HG03571 (cell line): Measurements from ENCODE around the gene URM1.
"Not testable (repeated sequence)": the region's sequence is repeated elsewhere in the genome, so short reads cannot be mapped to it uniquely, and the experiment has no call there.

Source experiments
- ATAC-seq: cut with Tn5 transposase; IDR thresholded peaks from one replicate; pipeline ENCODE4 v1.9.1; 2021; ENCODE audit not compliant: unreplicated experiment

The URM1 gene

GRCh38 chr9:128406848-128407391, 35.7 kb downstream of the URM1 start:
- ATAC-seq: no peak

GRCh38 chr9:128408963-128409431, 37.8 kb downstream of the URM1 start:
- no peak for ATAC-seq

GRCh38 chr9:128409450-128409849, 38.3 kb downstream of the URM1 start:
- no peak for ATAC-seq

- no peak for ATAC-seq
Measured at GRCh38 chr9:128409978-128410377, 38.8 kb downstream of the URM1 start.

- no peak for ATAC-seq
Measured at GRCh38 chr9:128411364-128412119, 40.4 kb downstream of the URM1 start.

- ATAC-seq: no peak
Measured at GRCh38 chr9:128412120-128412790, 41.1 kb downstream of the URM1 start.

GRCh38 chr9:128413728-128414127, 42.6 kb downstream of the URM1 start:
- ATAC-seq: not testable (repeated sequence)

- ATAC-seq: no peak
Measured at GRCh38 chr9:128414461-128414860, 43.3 kb downstream of the URM1 start.

GRCh38 chr9:128415281-128415680, 44.1 kb downstream of the URM1 start:
- no peak for ATAC-seq

GRCh38 chr9:128416014-128416413, 44.8 kb downstream of the URM1 start:
- ATAC-seq: no peak

GRCh38 chr9:128416432-128417019, 45.4 kb downstream of the URM1 start:
- no peak for ATAC-seq

- ATAC-seq: no peak
Measured at GRCh38 chr9:128419061-128419925, 48.1 kb downstream of the URM1 start.

- peak; percentile 59 for ATAC-seq
Measured at GRCh38 chr9:128420060-128420650, 49.0 kb downstream of the URM1 start.

GRCh38 chr9:128420651-128421481, 49.7 kb downstream of the URM1 start, which contains the start of gene CERCAM:
Gene CERCAM, plus strand, starts transcription at chr9:128420857. Its CDS starts 21 bp downstream, at chr9:128420878.
- ATAC-seq: peak; percentile 71

- no peak for ATAC-seq
Measured at GRCh38 chr9:128421482-128421996, 50.4 kb downstream of the URM1 start.

GRCh38 chr9:128422022-128422782, 51.0 kb downstream of the URM1 start:
- not testable (repeated sequence) for ATAC-seq

GRCh38 chr9:128422783-128423150, 51.6 kb downstream of the URM1 start:
- ATAC-seq: no peak

- ATAC-seq: not testable (repeated sequence)
Measured at GRCh38 chr9:128423356-128423755, 52.2 kb downstream of the URM1 start.
